B cell (primary cell): Measurements from ENCODE around the gene XRCC3. TPM values are rescaled to one million over a fixed set of nuclear protein-coding genes. Genes with fewer than 3 reads are reported as not detected.

Experiments
- ATAC-seq: fragments of 200-7000 bp; cut with Tn5 transposase; one replicate; pipeline ENCODE4 v1.10.0; 2021; ENCODE audit warnings: low read depth, mild to moderate bottlenecking, moderate number of reproducible peaks, moderate library complexity
- CTCF ChIA-PET: fragments of 350-600 bp; sonication (Branson Sonifier 250); formaldehyde crosslinking; loops from one replicate; lab custom pipeline; 2021; ENCODE audit warnings: antibody characterized with exemption, inconsistent platforms; lab: Charles Lee
- POLR2A ChIA-PET: fragments of 350-600 bp; sonication (Branson Sonifier 250); formaldehyde crosslinking; loops from one replicate; lab custom pipeline; 2021; ENCODE audit warnings: antibody characterized with exemption; lab: Charles Lee
- DNase-seq: peaks from one replicate; pipeline ENCODE4 v3.0.0; 2013
- H2AFZ ChIP-seq: 2 replicates; pipeline ENCODE4 v1.6.1; 2012; ENCODE audit warnings: mild to moderate bottlenecking, low read depth, low read length; ENCODE audit not compliant: insufficient read depth, poor library complexity, severe bottlenecking
- H3K27ac ChIP-seq, 2 donors: 1 replicate in 1 of 2; 2 replicates in 1 of 2; pipeline ENCODE4 v1.5.1; 2012 to 2013; ENCODE audit warnings: low read length in 2 of 2, mild to moderate bottlenecking in 2 of 2, moderate library complexity in 1 of 2
- H3K27me3 ChIP-seq, 4 experiments: fragments of 200-600 bp in 1 of 4; sonication (generic) in 1 of 4; replicated peaks in 1 of 4; 1 replicate in 2 of 4; 2 replicates in 2 of 4; pipeline versions ENCODE4 v1.6.1 to v1.7.0; 2013 to 2016; ENCODE audit warnings: low read length in 3 of 4, mild to moderate bottlenecking in 2 of 4, mixed read lengths in 1 of 4, moderate library complexity in 1 of 4; ENCODE audit not compliant: insufficient read depth in 4 of 4, control insufficient read depth in 3 of 4; ENCODE audit errors: control extremely low read depth in 1 of 4
- H3K36me3 ChIP-seq, 2 experiments: replicated peaks in 1 of 2; 1 replicate in 1 of 2; 2 replicates in 1 of 2; pipeline versions ENCODE4 v1.6.1 to v1.7.1; 2013; ENCODE audit warnings: low read length in 1 of 2; ENCODE audit not compliant: insufficient read depth in 2 of 2, control insufficient read depth in 1 of 2; ENCODE audit errors: control extremely low read depth in 1 of 2, extremely low read depth in 1 of 2
- H3K4me1 ChIP-seq, 2 donors: fragments of 200-600 bp in 1 of 2; sonication (generic) in 1 of 2; 1 replicate in 1 of 2; 2 replicates in 1 of 2; pipeline versions ENCODE4 v1.5.1 to v1.6.1; 2013 to 2017; ENCODE audit warnings: low read length in 2 of 2; ENCODE audit not compliant: control insufficient read depth in 2 of 2, insufficient read depth in 2 of 2
- H3K4me2 ChIP-seq: replicated peaks from 2 replicates; pipeline ENCODE3; 2012; ENCODE audit warnings: mild to moderate bottlenecking, low read depth, low read length; ENCODE audit not compliant: poor library complexity, severe bottlenecking
- H3K4me3 ChIP-seq, 5 experiments: fragments of 200-600 bp in 1 of 5; sonication (generic) in 1 of 5; 1 replicate in 3 of 5; 2 replicates in 2 of 5; pipeline versions ENCODE4 v1.5.1 to v1.7.0; 2011 to 2016; ENCODE audit warnings: low read length in 4 of 5, mild to moderate bottlenecking in 4 of 5, low read depth in 2 of 5, control low read depth in 1 of 5, moderate library complexity in 1 of 5; ENCODE audit not compliant: insufficient read depth in 1 of 5; ENCODE audit errors: control extremely low read depth in 1 of 5, extremely low read depth in 1 of 5
- H3K79me2 ChIP-seq: fragments of 200-600 bp; sonication (generic); one replicate; pipeline ENCODE4 v1.6.0; 2016; ENCODE audit warnings: low read length; ENCODE audit not compliant: control insufficient read depth, insufficient read depth
- H3K9ac ChIP-seq: fragments of 200-600 bp; sonication (generic); 2 replicates; pipeline ENCODE4 v1.6.1; 2017; ENCODE audit warnings: mild to moderate bottlenecking, low read length, moderate library complexity
- H3K9me3 ChIP-seq, 3 donors: one replicate each; pipeline versions ENCODE4 v1.6.1 to v1.7.1; 2013; ENCODE audit warnings: low read length in 2 of 3; ENCODE audit not compliant: control insufficient read depth in 2 of 3, insufficient read depth in 1 of 3; ENCODE audit errors: control extremely low read depth in 1 of 3
- H4K20me1 ChIP-seq: 2 replicates; pipeline ENCODE4 v1.6.0; 2012; ENCODE audit warnings: mild to moderate bottlenecking, low read length; ENCODE audit not compliant: insufficient read depth, control insufficient read depth, poor library complexity, severe bottlenecking
- H3K27ac Mint-ChIP-seq: one replicate; pipeline ENCODE4 v1.8.0; 2021; ENCODE audit warnings: mixed read lengths
- H3K27me3 Mint-ChIP-seq: one replicate; pipeline ENCODE4 v1.8.0; 2021; ENCODE audit warnings: mixed read lengths
- H3K4me1 Mint-ChIP-seq: one replicate; pipeline ENCODE4 v1.8.0; 2021; ENCODE audit warnings: mixed read lengths
- H3K4me3 Mint-ChIP-seq: one replicate; pipeline ENCODE4 v1.8.0; 2021; ENCODE audit warnings: mixed read lengths
- H3K9me3 Mint-ChIP-seq: one replicate; pipeline ENCODE4 v1.8.0; 2022; ENCODE audit warnings: mixed read lengths; ENCODE audit not compliant: insufficient read depth
- CTCF ChIP-seq: fragments of 200-600 bp; IDR thresholded peaks from one replicate; pipeline ENCODE4 v1.8.0; 2022; ENCODE audit warnings: antibody characterized with exemption, mild to moderate bottlenecking
- EZH2 ChIP-seq: IDR thresholded peaks from 2 replicates; pipeline ENCODE4 v1.6.1; 2012; ENCODE audit warnings: borderline replicate concordance, low read depth, mild to moderate bottlenecking, moderate library complexity, low read length; ENCODE audit not compliant: insufficient read depth, poor library complexity, severe bottlenecking
- WGBS: methylation state at CpG from one replicate; pipeline ENCODE4 v1.1.5; 2013; ENCODE audit warnings: missing lambda C conversion rate; ENCODE audit not compliant: insufficient coverage; 5-methylcytosine and 5-hydroxymethylcytosine counted together
- intact Hi-C: fragments of 100-400 bp; cut with micrococcal nuclease; formaldehyde crosslinking; loops from one replicate; pipeline ENCODE4 v1.10.0; 2022
- polyA plus RNA-seq: library from polyadenylated mRNA; depleted of rRNA; stranded (reverse); fragments of >200 nt; gene quantifications from 2 replicates; pipeline ENCODE4 v1.2.3, GENCODE V29; 2012
- total RNA-seq, 2 donors: library from RNA; stranded (reverse); fragments of 120-200 nt in 1 of 2; gene quantifications; 1 replicate in 1 of 2; 2 replicates in 1 of 2; pipeline versions ENCODE4 v1.2.3 to v1.2.4, GENCODE V29; 2013 to 2022

The XRCC3 gene
- total and polyA plus RNA-seq, 2 donors (not counting 1 experiment from before 2014, with no cell fraction given), result 18.0 to 19.7 TPM

DNA sequence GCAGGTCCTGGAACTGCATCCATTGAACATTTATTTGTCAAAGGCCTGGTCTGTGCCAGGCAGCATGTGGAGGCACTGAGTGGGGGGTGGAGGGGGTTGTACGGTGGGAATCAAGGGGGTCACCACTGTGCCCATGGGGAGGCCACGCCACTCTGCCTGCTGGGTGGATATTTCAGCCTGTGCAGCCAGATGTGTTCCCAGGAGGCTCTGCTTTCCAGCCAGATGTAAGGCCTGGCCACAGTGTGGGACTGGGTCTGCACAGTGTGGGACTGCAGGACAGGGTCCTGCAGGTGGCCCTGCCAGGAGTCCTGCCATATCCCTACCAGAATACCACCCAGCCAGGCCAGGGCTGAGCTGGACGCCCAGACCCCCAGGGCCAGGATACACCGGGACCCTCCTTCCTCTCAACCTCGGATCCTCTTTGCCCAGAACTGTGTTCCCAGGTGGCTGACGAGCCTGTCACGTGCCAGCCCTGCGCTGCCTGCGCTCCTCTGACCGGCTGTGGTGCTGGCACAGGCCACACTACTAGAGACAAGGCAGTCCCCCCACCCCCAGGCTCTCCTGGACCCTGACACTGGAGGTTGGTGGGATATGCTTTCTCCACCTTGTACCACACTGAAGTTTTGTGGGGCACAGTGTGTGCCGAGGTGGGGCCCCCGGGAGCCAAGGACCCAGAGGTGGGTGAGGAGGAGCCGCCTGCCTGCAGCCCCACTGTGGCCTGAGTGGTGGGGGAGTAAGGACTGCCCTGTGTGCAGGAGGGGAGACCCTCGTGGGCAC, 17.5 kb downstream of the XRCC3 start:
- CTCF ChIA-PET, result no interaction called here
- H3K27me3 Mint-ChIP-seq, result no peaks in the 10 kb centered on the region

More for the DNA sequence above, 17.5 kb downstream of the XRCC3 start:
- intact Hi-C loops, result loop anchor here (5.0 kb wide), 1 partner anchor 70 kb away; the partner anchor contains the start of gene KLC1
- H3K4me3 Mint-ChIP-seq, result no peak overlapping the region
- no peak overlapping the region for H2AFZ ChIP-seq
- no peaks in the 10 kb centered on the region for H3K9me3 Mint-ChIP-seq
- H3K4me2 ChIP-seq, result no peak overlapping the region
- no peak overlapping the region for H3K9ac ChIP-seq
- no peaks in the 10 kb centered on the region for H3K9me3 ChIP-seq
- ATAC-seq, result no peak
- TF ChIP-seq EZH2, result no peak
- TF ChIP-seq CTCF, result no peak
- peaks cover 50% of the 10 kb centered on the region for H4K20me1 ChIP-seq
- WGBS, result 94% methylated on average over 14 of the region's 14 CpGs
- H3K79me2 ChIP-seq, result peaks cover 11% of the 10 kb centered on the region
- peak overlapping the region in 1 of 2 donors; percentile 3 for H3K27ac ChIP-seq
- H3K27me3 ChIP-seq, result no peaks in the 10 kb centered on the region
- peaks cover 66% of the 10 kb centered on the region for H3K4me1 Mint-ChIP-seq
- DNase-seq, result peak; percentile 13
- POLR2A ChIA-PET, result interaction anchor here (0.5 kb wide), 1 partner anchor 13 kb away, joined by 3 read pairs; no protein-coding TSS in a partner anchor
- H3K36me3 ChIP-seq, result peaks cover 0 to 45% of the 10 kb centered on the region in 2 experiments
- no peak overlapping the region for H3K4me3 ChIP-seq
- peaks cover 54 to 60% of the 10 kb centered on the region in 2 donors for H3K4me1 ChIP-seq
- peak overlapping the region; percentile 50 for H3K27ac Mint-ChIP-seq
